ENCODE data around the gene VPS25.

The VPS25 gene

GRCh38 chr17:42795465-42795864 is 22.2 kb downstream of the VPS25 start:
- no peak for DNase-seq (ENCODE audit: low spot score)

GRCh38 chr17:42796066-42796758 is 23.0 kb downstream of the VPS25 start:
- DNase-seq (ENCODE audit: low spot score) = no peak

DNA sequence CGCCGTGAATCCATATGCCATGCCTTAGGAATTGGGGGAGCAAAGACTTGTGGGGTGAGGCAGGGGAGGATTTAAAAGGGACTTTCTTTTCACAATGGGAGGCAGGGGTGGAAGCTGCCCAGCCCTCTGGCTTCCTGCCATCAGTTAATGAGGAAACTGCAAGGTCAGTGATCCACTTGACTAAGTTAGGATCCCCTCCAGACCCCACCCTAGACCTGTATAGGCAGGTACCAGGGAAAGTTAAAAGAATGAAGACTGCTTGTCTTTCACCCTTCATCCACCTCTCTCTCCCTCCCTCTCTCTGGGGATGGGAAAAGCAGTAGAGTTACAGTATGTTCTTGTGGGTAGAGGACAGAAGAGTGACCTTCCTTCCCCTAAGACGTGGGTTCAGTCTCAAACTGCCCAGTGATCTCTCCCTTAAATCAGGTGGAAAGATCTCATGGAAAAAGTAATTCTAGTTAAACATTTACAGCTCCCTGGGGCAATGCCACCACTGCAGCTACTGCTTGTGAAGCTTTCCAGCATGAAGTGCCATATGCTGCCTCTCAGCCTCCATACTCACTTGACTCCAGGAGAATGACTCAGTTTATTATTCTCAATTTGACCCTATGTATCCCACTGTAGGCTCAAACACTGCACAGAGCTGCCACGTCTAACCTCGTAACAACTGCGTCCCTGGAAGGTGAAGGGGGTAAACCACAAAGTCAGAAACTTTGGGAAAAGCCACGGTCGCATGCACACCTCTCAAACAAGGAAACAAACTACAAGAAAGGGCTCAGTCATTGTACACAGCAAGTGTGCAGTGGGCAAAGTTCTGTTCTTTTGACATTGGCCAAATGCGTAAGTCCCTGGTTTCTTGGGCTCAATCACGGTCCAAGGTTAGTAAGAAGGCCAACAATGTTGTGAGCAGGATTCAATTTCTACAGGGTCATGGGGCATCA is 24.1 kb downstream of the VPS25 start:
- no peak for DNase-seq (ENCODE audit: low spot score)

- DNase-seq (ENCODE audit: low spot score) = no peak
Observed at GRCh38 chr17:42798011-42798382, 24.7 kb downstream of the VPS25 start.

- peak; percentile 80 for DNase-seq (ENCODE audit: low spot score)
Observed at GRCh38 chr17:42798383-42799380, 25.4 kb downstream of the VPS25 start, which contains the start of the genes CNTD1 and COA3. Gene CNTD1 (plus strand): TSS chr17:42798861. CDS start chr17:42799068, 207 bp downstream. Gene COA3 (minus strand): TSS chr17:42798704. CDS start chr17:42798681, 23 bp downstream.

GRCh38 chr17:42803074-42803883 is 30.0 kb downstream of the VPS25 start:
- DNase-seq (ENCODE audit: low spot score) = no peak

DNA sequence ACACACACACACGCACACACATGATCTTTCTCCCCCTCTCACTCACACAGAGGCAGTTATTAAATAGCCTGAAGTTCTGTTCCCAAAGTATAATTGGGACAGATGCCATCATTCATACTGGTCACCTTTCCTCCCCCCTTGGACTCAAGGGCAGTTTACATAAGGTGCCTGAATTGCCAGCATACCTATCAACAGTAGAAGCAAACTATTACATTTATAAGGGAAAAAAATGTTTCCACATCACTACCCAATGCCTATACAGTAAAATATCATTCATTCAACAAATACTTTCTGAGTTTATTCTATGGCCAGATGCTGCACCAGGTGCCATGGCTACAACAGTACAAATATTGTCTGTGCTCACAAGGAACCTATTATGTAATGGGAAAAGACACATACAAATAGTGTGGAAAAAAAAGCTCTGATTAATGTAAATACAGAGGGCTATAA is 31.7 kb downstream of the VPS25 start:
- no peak for DNase-seq (ENCODE audit: low spot score)

DNA sequence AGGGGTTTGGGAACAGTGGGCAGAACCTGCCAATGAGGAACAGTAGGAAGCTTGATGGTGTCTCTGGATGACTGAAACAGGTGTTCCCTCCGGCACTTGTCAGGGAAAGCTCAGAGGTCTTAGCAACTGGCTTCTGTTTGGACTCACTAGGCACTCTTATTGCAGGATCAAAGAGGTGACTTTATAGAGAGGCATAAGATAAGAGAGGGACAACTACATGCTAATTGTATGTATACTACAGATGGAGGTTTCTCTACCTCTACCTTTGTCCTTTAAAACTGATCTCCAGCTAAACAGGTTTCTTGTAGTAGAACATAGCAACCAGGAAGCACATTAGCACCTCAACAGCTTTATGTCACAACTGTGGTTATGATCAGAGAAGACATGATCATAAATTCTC is 33.0 kb downstream of the VPS25 start:
- DNase-seq (ENCODE audit: low spot score) = no peak

- peak; percentile 53 for DNase-seq (ENCODE audit: low spot score)
Observed at GRCh38 chr17:42809250-42809649, 36.0 kb downstream of the VPS25 start.

- no peak for DNase-seq (ENCODE audit: low spot score)
Observed at GRCh38 chr17:42814633-42815399, 41.6 kb downstream of the VPS25 start.

- DNase-seq (ENCODE audit: low spot score) = no peak
Observed at GRCh38 chr17:42817866-42818265, 44.6 kb downstream of the VPS25 start.

DNA sequence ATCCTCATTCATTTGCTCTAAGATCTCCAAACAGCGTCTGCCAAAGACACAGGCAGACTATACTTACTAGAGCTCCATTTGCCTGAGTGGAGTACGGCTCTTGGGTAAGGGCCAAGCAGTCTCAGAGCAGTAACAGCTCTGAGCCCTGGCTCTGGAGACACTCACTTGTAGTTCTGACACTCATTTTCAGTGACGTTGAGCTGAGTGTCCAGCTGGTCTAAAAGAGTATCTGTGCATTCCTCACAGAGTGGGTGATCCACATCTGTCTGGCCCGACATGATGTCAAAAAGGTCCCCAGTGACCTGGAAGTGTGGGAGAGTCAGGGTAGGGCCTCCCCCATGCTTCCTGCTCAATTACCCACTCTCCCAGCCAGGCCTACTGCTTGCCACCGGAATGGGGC is 45.1 kb downstream of the VPS25 start:
- no peak for DNase-seq (ENCODE audit: low spot score)

- DNase-seq (ENCODE audit: low spot score) = no peak
Observed at GRCh38 chr17:42819939-42820535, 46.8 kb downstream of the VPS25 start.

DNA sequence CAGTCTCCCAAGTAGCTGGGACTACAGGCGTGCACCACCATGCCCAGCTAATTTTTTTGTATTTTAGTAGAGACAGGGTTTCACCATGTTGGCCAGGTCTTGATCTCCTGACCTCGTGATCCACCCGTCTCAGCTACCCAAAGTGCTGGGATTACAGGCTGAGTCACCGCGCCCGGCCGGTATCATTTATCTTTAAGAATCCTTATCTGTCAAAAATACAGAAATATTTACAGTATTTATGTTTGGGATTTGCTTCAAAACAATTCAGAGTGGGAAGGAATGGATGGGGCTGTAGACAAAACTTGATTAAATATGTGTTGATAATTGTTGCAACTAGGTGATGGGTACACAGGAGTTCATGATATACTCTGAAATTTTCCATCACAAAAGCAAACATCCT is 47.9 kb downstream of the VPS25 start:
- no peak for DNase-seq (ENCODE audit: low spot score)

- DNase-seq (ENCODE audit: low spot score) = no peak
Observed at GRCh38 chr17:42827472-42827871, 54.2 kb downstream of the VPS25 start.
